Panc1 (cell line): ENCODE results near the gene LAG3. TPM values are rescaled to one million over a fixed set of nuclear protein-coding genes. Genes with fewer than 3 reads are reported as not detected.

Source experiments
- ATAC-seq: fragments of 200-7000 bp; cut with Tn5 transposase; 2 replicates; pipeline ENCODE4 v1.9.1; 2020; ENCODE audit warnings: mild to moderate bottlenecking, moderate library complexity
- BruUV-seq: library from RNA; stranded (reverse); fragments of 400-500 nt; replicated peaks from 2 replicates; lab custom pipeline; 2021; lab: Mats Ljungman, UMichigan
- CTCF ChIA-PET: fragments of 300-600 bp; sonication (Branson Sonifier 250); formaldehyde crosslinking; loops from one replicate; lab custom pipeline; 2022; ENCODE audit warnings: antibody characterized with exemption; lab: Charles Lee
- POLR2A ChIA-PET: fragments of 300-600 bp; sonication (Branson Sonifier 250); formaldehyde crosslinking; loops from one replicate; lab custom pipeline; 2022; ENCODE audit warnings: antibody characterized with exemption; lab: Charles Lee
- DNase-seq: peaks from one replicate; pipeline ENCODE4 v3.0.0-alpha.2; 2010; ENCODE audit warnings: low read depth, low spot score
- H3K27ac ChIP-seq: 2 replicates; pipeline ENCODE4 v1.5.1; 2011; ENCODE audit warnings: mild to moderate bottlenecking, low read length, inconsistent platforms
- H3K27me3 ChIP-seq: fragments of 200-500 bp; sonication (Bioruptor generic); 2 replicates; pipeline ENCODE4 v1.6.0; 2014; ENCODE audit warnings: low read length, inconsistent platforms; ENCODE audit not compliant: control insufficient read depth, insufficient read depth
- H3K36me3 ChIP-seq: fragments of 200-500 bp; sonication (Bioruptor generic); 2 replicates; pipeline ENCODE4 v1.5.1; 2014; ENCODE audit warnings: inconsistent platforms, mild to moderate bottlenecking, low read length, moderate library complexity; ENCODE audit not compliant: control insufficient read depth, insufficient read depth
- H3K4me1 ChIP-seq: 2 replicates; pipeline ENCODE4 v1.5.1; 2011; ENCODE audit warnings: inconsistent platforms, mild to moderate bottlenecking, low read length, moderate library complexity; ENCODE audit not compliant: control insufficient read depth, insufficient read depth
- H3K4me3 ChIP-seq, 2 experiments: 2 replicates each; pipeline ENCODE4 v1.5.1; 2011 to 2012; ENCODE audit warnings: low read depth in 2 of 2, low read length in 2 of 2, mild to moderate bottlenecking in 2 of 2, inconsistent platforms in 1 of 2, moderate library complexity in 1 of 2
- H3K9me3 ChIP-seq: fragments of 200-500 bp; sonication (Bioruptor generic); 2 replicates; pipeline ENCODE4 v1.5.1; 2014; ENCODE audit warnings: low read depth, mild to moderate bottlenecking, inconsistent platforms, low read length, moderate library complexity; ENCODE audit not compliant: control insufficient read depth, insufficient read depth
- POLR2AphosphoS5 ChIP-seq: IDR thresholded peaks from 2 replicates; pipeline ENCODE4 v1.6.1; 2012; ENCODE audit warnings: mild to moderate bottlenecking, low read depth, low read length, moderate library complexity
- REST ChIP-seq, 2 experiments: IDR thresholded peaks; 2 replicates each; pipeline ENCODE4 v1.6.1; 2011 to 2012; ENCODE audit warnings: low read depth in 2 of 2, control low read depth in 1 of 2, low read length in 1 of 2, mild to moderate bottlenecking in 1 of 2, moderate library complexity in 1 of 2; ENCODE audit not compliant: insufficient read depth in 1 of 2
- SIN3A ChIP-seq: IDR thresholded peaks from 2 replicates; pipeline ENCODE4 v1.6.1; 2012; ENCODE audit warnings: low read depth, mild to moderate bottlenecking, low read length, moderate library complexity, borderline replicate concordance; ENCODE audit not compliant: insufficient read depth
- TCF7L2 ChIP-seq: IDR thresholded peaks from 2 replicates; pipeline ENCODE4 v1.6.1; 2011; ENCODE audit warnings: mild to moderate bottlenecking, low read depth, low read length, inconsistent platforms
- in situ Hi-C: cut with HindIII; loops from 2 replicates; pipeline ENCODE4 v1.10.0; 2016; ENCODE audit warnings: low sequenced_read_pairs, low pct_unique_long_range_greater_than_20kb
- intact Hi-C: fragments of 100-400 bp; cut with micrococcal nuclease; formaldehyde crosslinking; loops from one replicate; pipeline ENCODE4 v1.10.0; 2022; ENCODE audit not compliant: unreplicated experiment
- total RNA-seq: library from RNA; stranded (reverse); gene quantifications from one replicate; pipeline ENCODE4 v1.2.1, GENCODE V29; 2021; ENCODE audit not compliant: unreplicated experiment
- TF ChIP-seq, protein P1 (sequence below): fragments of 450-650 bp; IDR thresholded peaks from 2 replicates; pipeline ENCODE4 v1.5.1; 2017; ENCODE audit warnings: mild to moderate bottlenecking

The LAG3 gene
- total RNA-seq, 1 experiment from 2014 or later, result 2.7 TPM

DNA sequence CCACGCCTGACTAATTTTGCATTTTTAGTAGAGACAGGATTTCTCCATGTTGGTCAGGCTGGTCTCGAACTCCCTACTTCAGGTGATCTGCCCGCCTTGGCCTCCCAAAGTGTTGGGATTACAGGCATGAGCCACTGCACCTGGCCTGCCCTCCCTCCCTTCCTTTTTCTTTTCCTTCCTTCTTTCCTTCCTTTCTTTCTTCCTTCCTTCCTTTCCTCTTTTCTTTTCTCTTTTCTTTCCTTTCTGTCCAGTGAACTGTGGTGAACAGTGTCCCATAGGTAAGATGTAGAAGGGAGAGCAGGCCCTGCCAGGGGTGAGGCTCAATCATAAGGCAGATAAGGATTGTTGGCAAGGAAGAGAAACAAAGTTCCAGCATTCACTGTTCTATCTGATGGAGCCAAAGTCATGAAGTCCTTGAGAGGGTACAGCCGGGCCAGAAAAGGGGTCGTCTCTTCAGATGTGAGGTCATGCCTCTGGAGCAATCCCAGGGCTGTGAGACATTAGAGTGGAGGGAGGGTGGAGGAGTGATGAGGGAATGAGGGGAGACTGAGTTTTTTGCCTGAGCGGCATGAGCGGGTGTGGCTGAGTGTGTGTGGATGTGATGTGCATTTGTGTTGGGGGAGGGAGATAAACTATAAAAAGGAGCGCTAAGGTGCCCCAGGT is 15.2 kb upstream of the LAG3 start:
- H3K9me3 ChIP-seq, result no peaks in the 10 kb centered on the region
- ATAC-seq, result no peak
- ChIA-PET POLR2A (no interaction called here), CTCF (no interaction called here)
- no TSS peak for BruUV-seq
- intact Hi-C loops, result no loop called here
- H3K27ac ChIP-seq, result peak overlapping the region; percentile 18; the same call in 1 of the 2 replicates
- H3K4me1 ChIP-seq, result peaks cover 7% of the 10 kb centered on the region
- H3K27me3 ChIP-seq, result no peaks in the 10 kb centered on the region
- TF ChIP-seq POLR2AphosphoS5, result no peak
- TF ChIP-seq, protein P1, sequence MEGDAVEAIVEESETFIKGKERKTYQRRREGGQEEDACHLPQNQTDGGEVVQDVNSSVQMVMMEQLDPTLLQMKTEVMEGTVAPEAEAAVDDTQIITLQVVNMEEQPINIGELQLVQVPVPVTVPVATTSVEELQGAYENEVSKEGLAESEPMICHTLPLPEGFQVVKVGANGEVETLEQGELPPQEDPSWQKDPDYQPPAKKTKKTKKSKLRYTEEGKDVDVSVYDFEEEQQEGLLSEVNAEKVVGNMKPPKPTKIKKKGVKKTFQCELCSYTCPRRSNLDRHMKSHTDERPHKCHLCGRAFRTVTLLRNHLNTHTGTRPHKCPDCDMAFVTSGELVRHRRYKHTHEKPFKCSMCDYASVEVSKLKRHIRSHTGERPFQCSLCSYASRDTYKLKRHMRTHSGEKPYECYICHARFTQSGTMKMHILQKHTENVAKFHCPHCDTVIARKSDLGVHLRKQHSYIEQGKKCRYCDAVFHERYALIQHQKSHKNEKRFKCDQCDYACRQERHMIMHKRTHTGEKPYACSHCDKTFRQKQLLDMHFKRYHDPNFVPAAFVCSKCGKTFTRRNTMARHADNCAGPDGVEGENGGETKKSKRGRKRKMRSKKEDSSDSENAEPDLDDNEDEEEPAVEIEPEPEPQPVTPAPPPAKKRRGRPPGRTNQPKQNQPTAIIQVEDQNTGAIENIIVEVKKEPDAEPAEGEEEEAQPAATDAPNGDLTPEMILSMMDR, result no peak
- no peak for TF ChIP-seq TCF7L2
- no peak for TF ChIP-seq SIN3A
- TF ChIP-seq REST (IDR thresholded peaks at IDR 0.05; ENCODE audit: insufficient read depth in 1 of 2, low read depth in 2 of 2, low read length in 1 of 2), result no peak
- no peaks in the 10 kb centered on the region; the same call in 1 of the 2 replicates for H3K36me3 ChIP-seq
- in situ Hi-C loops, result no loop called here
- no peak overlapping the region for H3K4me3 ChIP-seq
- DNase-seq, result no peak

GRCh38 chr12:6758506-6759095 is 13.7 kb upstream of the LAG3 start:
- ChIA-PET POLR2A (no interaction called here), CTCF (no interaction called here)
- TF ChIP-seq TCF7L2, result no peak
- TF ChIP-seq POLR2AphosphoS5, result no peak
- TF ChIP-seq, protein P1, result no peak
- no peak for TF ChIP-seq SIN3A
- no peak for TF ChIP-seq REST (IDR thresholded peaks at IDR 0.05; ENCODE audit: insufficient read depth in 1 of 2, low read depth in 2 of 2, low read length in 1 of 2)
- Histone ChIP-seq H3K9me3 (no peaks in the 10 kb centered on the region), H3K36me3 (no peaks in the 10 kb centered on the region), H3K4me1 (peaks cover 12% of the 10 kb centered on the region), H3K4me3 (no peak overlapping the region), H3K27me3 (no peaks in the 10 kb centered on the region), H3K27ac (no peak overlapping the region)
- ATAC-seq (no peak), DNase-seq (no peak)
- intact Hi-C loops, result no loop called here
- in situ Hi-C loops, result no loop called here
- BruUV-seq, result no TSS peak
